HepG2 (cell line): ENCODE measurements around the gene HBQ1. TPM values are rescaled to one million over a fixed set of nuclear protein-coding genes. Genes with fewer than 3 reads are reported as not detected.
A peak's percentile ranks its signal among the peaks of the same experiment; 100 is the strongest.

Experiments
- ATF7 ChIP-seq, 2 experiments: fragments of 450-650 bp in 1 of 2; sonication (generic) in 1 of 2; formaldehyde crosslinking in 1 of 2; IDR thresholded peaks; 2 replicates each; pipeline versions ENCODE4 v1.4.0 to v1.6.1; 2016 to 2020; ENCODE audit warnings: antibody characterized with exemption in 1 of 2, mild to moderate bottlenecking in 1 of 2, missing genetic modification reagents in 1 of 2
- ATM ChIP-seq: fragments of 450-650 bp; IDR thresholded peaks from 2 replicates; pipeline ENCODE4 v1.7.1; 2017; ENCODE audit warnings: mild to moderate bottlenecking, borderline replicate concordance
- FIP1L1 ChIP-seq: fragments of 200-400 bp; formaldehyde crosslinking; IDR thresholded peaks from 2 replicates; pipeline ENCODE4 v1.6.1; 2018; ENCODE audit warnings: low read depth, mild to moderate bottlenecking, low read length, moderate library complexity, borderline replicate concordance; ENCODE audit not compliant: insufficient read depth
- KDM5B ChIP-seq: sonication (generic); formaldehyde crosslinking; IDR thresholded peaks from 2 replicates; pipeline ENCODE4 v1.4.0; 2020; ENCODE audit warnings: missing genetic modification reagents, mild to moderate bottlenecking, borderline replicate concordance
- MEIS2 ChIP-seq: sonication (generic); formaldehyde crosslinking; IDR thresholded peaks from 2 replicates; pipeline ENCODE4 v1.9.0; 2021; ENCODE audit warnings: mild to moderate bottlenecking, missing genetic modification reagents
- MLLT10 ChIP-seq: sonication (generic); formaldehyde crosslinking; IDR thresholded peaks from 2 replicates; pipeline ENCODE4 v1.4.0; 2020; ENCODE audit warnings: missing genetic modification reagents
- NFIC ChIP-seq: IDR thresholded peaks from 2 replicates; pipeline ENCODE4 v1.6.1; 2012; ENCODE audit warnings: mild to moderate bottlenecking, low read length, inconsistent platforms
- RFX5 ChIP-seq: IDR thresholded peaks from 2 replicates; pipeline ENCODE4 v1.6.1; 2011; ENCODE audit warnings: low read depth, low read length, improper control_type of control experiment
- SIN3A ChIP-seq: IDR thresholded peaks from 2 replicates; pipeline ENCODE4 v1.6.1; 2011; ENCODE audit warnings: low read depth, mild to moderate bottlenecking, control low read depth, low read length, borderline replicate concordance
- SOX6 ChIP-seq, 2 experiments: fragments of 450-650 bp in 1 of 2; sonication (generic) in 1 of 2; formaldehyde crosslinking in 1 of 2; IDR thresholded peaks; 2 replicates each; pipeline versions ENCODE4 v1.4.0 to v1.6.1; 2017 to 2020; ENCODE audit warnings: antibody characterized with exemption in 1 of 2, mild to moderate bottlenecking in 1 of 2, missing genetic modification reagents in 1 of 2
- SP4 ChIP-seq: sonication (generic); formaldehyde crosslinking; IDR thresholded peaks from 2 replicates; pipeline ENCODE4 v1.8.1; 2023; ENCODE audit warnings: mild to moderate bottlenecking, missing genetic modification reagents
- THAP7 ChIP-seq: sonication (generic); formaldehyde crosslinking; IDR thresholded peaks from 2 replicates; pipeline ENCODE4 v1.8.1; 2023; ENCODE audit warnings: mild to moderate bottlenecking, missing genetic modification reagents
- ZBTB1 ChIP-seq: sonication (generic); formaldehyde crosslinking; IDR thresholded peaks from 2 replicates; pipeline ENCODE4 v1.4.0; 2020; ENCODE audit warnings: missing genetic modification reagents, borderline replicate concordance
- ZBTB49 ChIP-seq: sonication (generic); formaldehyde crosslinking; IDR thresholded peaks from 2 replicates; pipeline ENCODE4 v1.4.0; 2020; ENCODE audit warnings: missing genetic modification reagents, borderline replicate concordance
- ZBTB8A ChIP-seq: sonication (generic); formaldehyde crosslinking; IDR thresholded peaks from 2 replicates; pipeline ENCODE4 v1.4.0; 2020; ENCODE audit warnings: mild to moderate bottlenecking, low read depth, missing genetic modification reagents, borderline replicate concordance
- ZFY ChIP-seq: sonication (generic); formaldehyde crosslinking; IDR thresholded peaks from 2 replicates; pipeline ENCODE4 v1.4.0; 2020; ENCODE audit warnings: missing genetic modification reagents
- ZNF138 ChIP-seq: sonication (generic); formaldehyde crosslinking; IDR thresholded peaks from 2 replicates; pipeline ENCODE4 v1.5.0; 2020; ENCODE audit warnings: mild to moderate bottlenecking, low read depth, missing genetic modification reagents
- ZNF232 ChIP-seq: sonication (generic); formaldehyde crosslinking; IDR thresholded peaks from 2 replicates; pipeline ENCODE4 v1.4.0; 2020; ENCODE audit warnings: missing genetic modification reagents, borderline replicate concordance
- ZNF280B ChIP-seq: sonication (generic); formaldehyde crosslinking; IDR thresholded peaks from 2 replicates; pipeline ENCODE4 v1.5.0; 2020; ENCODE audit warnings: missing genetic modification reagents, mild to moderate bottlenecking, borderline replicate concordance
- ZNF331 ChIP-seq: sonication (generic); formaldehyde crosslinking; IDR thresholded peaks from 2 replicates; pipeline ENCODE4 v1.4.0; 2020; ENCODE audit warnings: missing genetic modification reagents
- ZNF367 ChIP-seq: sonication (generic); formaldehyde crosslinking; IDR thresholded peaks from 2 replicates; pipeline ENCODE4 v1.4.0; 2020; ENCODE audit warnings: missing genetic modification reagents, borderline replicate concordance
- ZNF569 ChIP-seq: sonication (generic); formaldehyde crosslinking; IDR thresholded peaks from 2 replicates; pipeline ENCODE4 v1.5.0; 2020; ENCODE audit warnings: mild to moderate bottlenecking, missing genetic modification reagents, moderate library complexity, borderline replicate concordance
- ZNF790 ChIP-seq: sonication (generic); formaldehyde crosslinking; IDR thresholded peaks from 2 replicates; pipeline ENCODE4 v1.8.0; 2022; ENCODE audit warnings: missing genetic modification reagents, mild to moderate bottlenecking, borderline replicate concordance
- ZSCAN31 ChIP-seq: sonication (generic); formaldehyde crosslinking; IDR thresholded peaks from 2 replicates; pipeline ENCODE4 v1.5.0; 2020; ENCODE audit warnings: low read depth, mild to moderate bottlenecking, missing genetic modification reagents
- polyA plus RNA-seq, 8 experiments: library from polyadenylated mRNA; depleted of rRNA in 3 of 8; stranded (reverse) in 7 of 8; unstranded in 1 of 8; fragments of >200 nt; fragmentation: Illumina TruSeq in 4 of 8; extraction: Trizol in 4 of 8; gene quantifications; 2 replicates each; pipeline versions ENCODE4 v1.2.1 to v1.2.3, GENCODE V29; 2011 to 2016; ENCODE audit warnings: low read depth in 4 of 8, missing spikeins in 1 of 8, mixed read lengths in 1 of 8; ENCODE audit not compliant: insufficient read depth in 1 of 8
- total RNA-seq, 5 experiments: library from RNA; depleted of rRNA; stranded (reverse); fragments of >200 nt; fragmentation: Illumina TruSeq; extraction: Trizol; gene quantifications; 2 replicates each; pipeline ENCODE4 v1.2.3, GENCODE V29; 2016; ENCODE audit warnings: low read depth in 1 of 5

The HBQ1 gene
- total and polyA plus RNA-seq, 2 of the 13 experiments (the other 11 are each of a cell fraction or from before 2014, with no cell fraction given): 4.9 to 7.4 TPM

GRCh38 chr16:228852-229730 lies 48.8 kb downstream of the HBQ1 start, which contains the start of gene LUC7L (continued):
- TF ChIP-seq ZBTB49 (CRISPR knock-in tag) (no peak), KDM5B (CRISPR knock-in tag) (peak; percentile 98), ZNF138 (CRISPR knock-in tag) (peak; percentile 92), SOX6 (IDR thresholded peaks at IDR 0.05) (no peak), SOX6 (CRISPR knock-in tag; IDR thresholded peaks at IDR 0.05) (peak; percentile 81), ZNF790 (CRISPR knock-in tag) (peak; percentile 87; the same call in 1 of the 2 replicates), THAP7 (CRISPR knock-in tag) (peak; percentile 90), SP4 (CRISPR knock-in tag) (peak; percentile 89), ATM (no peak), MEIS2 (peak; percentile 84), ZBTB1 (CRISPR knock-in tag) (peak; percentile 58; the same call in 1 of the 2 replicates), ZNF331 (peak; percentile 83), ZNF569 (CRISPR knock-in tag) (0 out of 2 replicates have a peak, but pooled peaks have one; percentile 57), ZNF280B (CRISPR knock-in tag) (peak; percentile 98), ATF7 (IDR thresholded peaks at IDR 0.05) (no peak), ATF7 (CRISPR knock-in tag; IDR thresholded peaks at IDR 0.05) (no peak), ZNF367 (CRISPR knock-in tag) (peak; percentile 74; the same call in 1 of the 2 replicates), SIN3A (0 out of 2 replicates have a peak, but pooled peaks have one; percentile 25), ZBTB8A (no peak), ZSCAN31 (CRISPR knock-in tag) (peak; percentile 98), ZNF232 (CRISPR knock-in tag) (peak; percentile 95), RFX5 (no peak), ZFY (CRISPR knock-in tag) (peak; percentile 100), FIP1L1 (no peak), NFIC (no peak), MLLT10 (CRISPR knock-in tag) (no peak)
